Keratinocyte (primary cell): ENCODE data around the gene CDIP1. TPM values are rescaled to one million over a fixed set of nuclear protein-coding genes. Genes with fewer than 3 reads are reported as not detected.

Experiments used
- DNase-seq: peaks from one replicate; pipeline ENCODE4 v3.0.0-alpha.2; 2011; ENCODE audit warnings: low read depth, missing footprints, low spot score
- FAIRE-seq: peaks from 2 replicates; lab custom pipeline; 2011; peaks lifted over from hg19 to GRCh38; lab: Jason Lieb, UNC
- H2AFZ ChIP-seq: 2 replicates; pipeline ENCODE4 v1.6.0; 2012; ENCODE audit warnings: low read length, control low read depth, inconsistent platforms; ENCODE audit not compliant: control insufficient read depth
- H3K27ac ChIP-seq: 2 replicates; pipeline ENCODE4 v1.5.1; 2011; ENCODE audit warnings: low read length; ENCODE audit not compliant: control insufficient read depth, insufficient read depth
- H3K27me3 ChIP-seq: 3 replicates; pipeline ENCODE4 v1.6.0; 2011; ENCODE audit warnings: low read length; ENCODE audit not compliant: control insufficient read depth, insufficient read depth; ENCODE audit errors: extremely low read depth
- H3K36me3 ChIP-seq, 2 experiments: 2 replicates in 1 of 2; 3 replicates in 1 of 2; pipeline ENCODE4 v1.5.1; 2011; ENCODE audit warnings: low read length in 2 of 2, mild to moderate bottlenecking in 1 of 2; ENCODE audit not compliant: control insufficient read depth in 2 of 2, insufficient read depth in 2 of 2; ENCODE audit errors: extremely low read depth in 1 of 2
- H3K4me1 ChIP-seq: 3 replicates; pipeline ENCODE4 v1.5.1; 2011; ENCODE audit warnings: low read length; ENCODE audit not compliant: control insufficient read depth, insufficient read depth; ENCODE audit errors: extremely low read depth
- H3K4me2 ChIP-seq: 3 replicates; pipeline ENCODE4 v1.6.0; 2011; ENCODE audit warnings: low read depth, low read length; ENCODE audit not compliant: control insufficient read depth, insufficient read depth; ENCODE audit errors: extremely low read depth
- H3K4me3 ChIP-seq, 3 experiments: fragments of 200-600 bp in 1 of 3; sonication (generic) in 1 of 3; 2 replicates in 2 of 3; 3 replicates in 1 of 3; pipeline ENCODE4 v1.5.1; 2011 to 2016; ENCODE audit warnings: low read length in 3 of 3, mild to moderate bottlenecking in 3 of 3, control low read depth in 2 of 3, inconsistent platforms in 1 of 3, low read depth in 1 of 3, mixed read lengths in 1 of 3, mixed run types in 1 of 3, moderate library complexity in 1 of 3; ENCODE audit not compliant: control insufficient read depth in 2 of 3, insufficient read depth in 2 of 3; ENCODE audit errors: extremely low read depth in 1 of 3
- H3K79me2 ChIP-seq: 2 replicates; pipeline ENCODE4 v1.6.0; 2012; ENCODE audit warnings: low read length; ENCODE audit not compliant: control insufficient read depth, insufficient read depth
- H3K9ac ChIP-seq: 3 replicates; pipeline ENCODE4 v1.6.0; 2011; ENCODE audit warnings: low read length; ENCODE audit not compliant: control insufficient read depth, insufficient read depth; ENCODE audit errors: extremely low read depth
- H3K9me1 ChIP-seq: 3 replicates; pipeline ENCODE4 v1.6.0; 2011; ENCODE audit warnings: low read length; ENCODE audit not compliant: control insufficient read depth, insufficient read depth; ENCODE audit errors: extremely low read depth
- H3K9me3 ChIP-seq: 2 replicates; pipeline ENCODE4 v1.5.1; 2012; ENCODE audit warnings: low read depth, low read length; ENCODE audit not compliant: control insufficient read depth
- H4K20me1 ChIP-seq: 3 replicates; pipeline ENCODE4 v1.6.0; 2011; ENCODE audit warnings: low read length; ENCODE audit not compliant: control insufficient read depth, insufficient read depth; ENCODE audit errors: extremely low read depth
- EZH2 ChIP-seq: IDR thresholded peaks from one replicate; pipeline ENCODE4 v1.6.1; 2012; ENCODE audit warnings: inconsistent platforms, mild to moderate bottlenecking, low read length, moderate library complexity
- dilution Hi-C: fragments of 300-500 bp; cut with MboI; formaldehyde crosslinking; loops from one replicate; pipeline ENCODE4 v1.7.0; 2020; ENCODE audit warnings: low sequenced_read_pairs; ENCODE audit not compliant: extremely low pct_ligation_motif_present
- polyA plus RNA-seq, 5 experiments: library from polyadenylated mRNA; depleted of rRNA in 3 of 5; stranded (reverse) in 3 of 5; stranded (forward) in 1 of 5; unstranded in 1 of 5; fragments of >200 nt; gene quantifications; 1 replicate in 1 of 5; 2 replicates in 3 of 5; 3 replicates in 1 of 5; pipeline versions ENCODE4 v1.2.1 to v1.2.3, GENCODE V29; 2011 to 2012; ENCODE audit warnings: missing spikeins in 2 of 5, low read depth in 1 of 5, low replicate concordance in 1 of 5
- TF ChIP-seq, protein P1 (sequence below), 3 experiments: IDR thresholded peaks in 1 of 3; conservative IDR thresholded peaks in 1 of 3; optimal IDR thresholded peaks in 1 of 3; 2 replicates in 2 of 3; 3 replicates in 1 of 3; pipeline versions ENCODE3 to v1.5.1; 2011; ENCODE audit warnings: low read length in 3 of 3, mild to moderate bottlenecking in 3 of 3, moderate library complexity in 2 of 3, control low read depth in 1 of 3, inconsistent platforms in 1 of 3; ENCODE audit not compliant: insufficient read depth in 2 of 3; ENCODE audit errors: extremely low read depth in 1 of 3

CDIP1 gene
- polyA plus RNA-seq, 1 donor (not counting 4 experiments of a cell fraction or from before 2014, with no cell fraction given), result 19.8 TPM

DNA sequence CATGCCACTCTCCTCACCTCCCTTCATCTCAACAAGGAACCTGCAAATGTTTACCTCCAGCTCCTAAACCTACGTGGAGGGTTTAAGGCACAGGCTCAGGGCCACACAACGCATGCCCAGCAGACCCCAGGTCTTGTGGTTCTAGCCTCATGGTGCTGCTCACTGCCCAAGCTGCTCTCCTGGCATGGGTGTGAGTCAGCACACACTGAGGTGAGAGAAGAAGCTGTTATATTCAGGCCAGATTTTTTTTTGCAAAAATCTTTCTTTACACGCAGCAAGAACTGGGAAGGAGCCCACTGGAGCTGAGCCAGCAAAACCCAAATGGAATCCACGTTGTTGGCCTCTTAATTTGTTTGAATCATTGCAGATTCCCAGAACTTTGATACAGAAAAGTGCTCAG lies 12.0 kb upstream of the CDIP1 start:
- H4K20me1 ChIP-seq, result no peaks in the 10 kb centered on the region
- H3K9me1 ChIP-seq, result no peaks in the 10 kb centered on the region
- FAIRE-seq (no peak), DNase-seq (no peak)
- H3K27me3 ChIP-seq, result no peaks in the 10 kb centered on the region
- no peak overlapping the region for H3K4me3 ChIP-seq
- H3K9ac ChIP-seq, result no peak overlapping the region
- H3K4me2 ChIP-seq, result no peak overlapping the region
- H3K9me3 ChIP-seq, result no peaks in the 10 kb centered on the region
- H3K79me2 ChIP-seq, result no peaks in the 10 kb centered on the region
- H3K4me1 ChIP-seq, result no peaks in the 10 kb centered on the region
- H2AFZ ChIP-seq, result no peak overlapping the region
- dilution Hi-C loops, result no loop called here
- TF ChIP-seq, protein P1, sequence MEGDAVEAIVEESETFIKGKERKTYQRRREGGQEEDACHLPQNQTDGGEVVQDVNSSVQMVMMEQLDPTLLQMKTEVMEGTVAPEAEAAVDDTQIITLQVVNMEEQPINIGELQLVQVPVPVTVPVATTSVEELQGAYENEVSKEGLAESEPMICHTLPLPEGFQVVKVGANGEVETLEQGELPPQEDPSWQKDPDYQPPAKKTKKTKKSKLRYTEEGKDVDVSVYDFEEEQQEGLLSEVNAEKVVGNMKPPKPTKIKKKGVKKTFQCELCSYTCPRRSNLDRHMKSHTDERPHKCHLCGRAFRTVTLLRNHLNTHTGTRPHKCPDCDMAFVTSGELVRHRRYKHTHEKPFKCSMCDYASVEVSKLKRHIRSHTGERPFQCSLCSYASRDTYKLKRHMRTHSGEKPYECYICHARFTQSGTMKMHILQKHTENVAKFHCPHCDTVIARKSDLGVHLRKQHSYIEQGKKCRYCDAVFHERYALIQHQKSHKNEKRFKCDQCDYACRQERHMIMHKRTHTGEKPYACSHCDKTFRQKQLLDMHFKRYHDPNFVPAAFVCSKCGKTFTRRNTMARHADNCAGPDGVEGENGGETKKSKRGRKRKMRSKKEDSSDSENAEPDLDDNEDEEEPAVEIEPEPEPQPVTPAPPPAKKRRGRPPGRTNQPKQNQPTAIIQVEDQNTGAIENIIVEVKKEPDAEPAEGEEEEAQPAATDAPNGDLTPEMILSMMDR (optimal IDR thresholded peaks at IDR 0.05 in 1 of 3, IDR thresholded peaks at IDR 0.05 in 1 of 3, conservative IDR thresholded peaks at IDR 0.05 in 1 of 3; ENCODE audit: extremely low read depth in 1 of 3, insufficient read depth in 2 of 3, low read length in 3 of 3), result no peak
- no peak for TF ChIP-seq EZH2
- H3K27ac ChIP-seq, result no peak overlapping the region
- no peaks in the 10 kb centered on the region for H3K36me3 ChIP-seq

DNA sequence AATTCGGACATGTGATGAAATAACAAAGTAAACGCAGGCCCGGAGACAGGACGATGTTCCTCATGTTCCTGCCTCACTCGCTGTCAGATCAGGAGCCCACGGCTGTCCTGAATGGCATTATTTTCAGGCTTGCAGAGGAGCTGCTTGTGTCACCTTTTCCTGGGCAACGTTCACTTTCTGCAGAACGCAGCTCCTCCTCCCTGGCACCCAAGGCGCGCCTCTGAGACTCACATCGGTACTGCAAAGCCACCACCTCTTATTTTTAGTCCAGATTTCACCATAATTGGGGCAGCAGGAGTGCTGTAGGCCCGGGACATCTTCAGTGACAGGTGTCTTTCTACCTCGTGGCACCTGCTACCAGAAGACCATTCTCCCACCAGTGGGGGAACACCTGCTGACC lies 9.6 kb upstream of the CDIP1 start:
- Histone ChIP-seq H3K9me3 (no peaks in the 10 kb centered on the region), H3K4me3 (no peak overlapping the region), H3K9ac (no peak overlapping the region), H3K79me2 (no peaks in the 10 kb centered on the region), H4K20me1 (no peaks in the 10 kb centered on the region), H3K36me3 (no peaks in the 10 kb centered on the region), H3K27me3 (no peaks in the 10 kb centered on the region), H3K4me1 (no peaks in the 10 kb centered on the region), H3K9me1 (no peaks in the 10 kb centered on the region), H3K27ac (no peak overlapping the region), H3K4me2 (no peak overlapping the region), H2AFZ (no peak overlapping the region)
- FAIRE-seq (no peak), DNase-seq (no peak)
- dilution Hi-C loops, result no loop called here
- TF ChIP-seq, protein P1 (optimal IDR thresholded peaks at IDR 0.05 in 1 of 3, IDR thresholded peaks at IDR 0.05 in 1 of 3, conservative IDR thresholded peaks at IDR 0.05 in 1 of 3; ENCODE audit: extremely low read depth in 1 of 3, insufficient read depth in 2 of 3, low read length in 3 of 3), result no peak
- no peak for TF ChIP-seq EZH2
